H1 (cell line): ENCODE results near the gene GRAMD4. TPM values are rescaled to one million over a fixed set of nuclear protein-coding genes. Genes with fewer than 3 reads are reported as not detected.

Experiments used
- BACH1 ChIP-seq: IDR thresholded peaks from 2 replicates; pipeline ENCODE4 v1.6.1; 2012; ENCODE audit warnings: low read length, improper control_type of control experiment
- JUN ChIP-seq: IDR thresholded peaks from 2 replicates; pipeline ENCODE4 v1.6.1; 2011; ENCODE audit warnings: low read depth, mild to moderate bottlenecking, improper control_type of control experiment, low read length
- RXRA ChIP-seq: IDR thresholded peaks from 2 replicates; pipeline ENCODE4 v1.6.1; 2011; ENCODE audit warnings: low read depth, mild to moderate bottlenecking, low read length, moderate library complexity; ENCODE audit not compliant: insufficient read depth
- TAF1 ChIP-seq: IDR thresholded peaks from 2 replicates; pipeline ENCODE4 v1.6.1; 2011; ENCODE audit warnings: mild to moderate bottlenecking, low read depth, low read length
- TBP ChIP-seq: IDR thresholded peaks from 2 replicates; pipeline ENCODE4 v1.6.1; 2011; ENCODE audit warnings: low read depth, low read length, improper control_type of control experiment
- TEAD4 ChIP-seq: IDR thresholded peaks from 2 replicates; pipeline ENCODE4 v1.6.1; 2012; ENCODE audit warnings: low read depth, low read length, inconsistent platforms, mixed read lengths
- polyA plus RNA-seq, 7 experiments: library from polyadenylated mRNA; depleted of rRNA in 3 of 7; stranded (reverse) in 5 of 7; unstranded in 2 of 7; fragments of >200 nt in 5 of 7; fragments of 200-250 nt in 2 of 7; gene quantifications; 1 replicate in 5 of 7; 2 replicates in 1 of 7; 4 replicates in 1 of 7; pipeline versions ENCODE4 v1.2.1 to v1.2.3, GENCODE V29; 2011 to 2013; ENCODE audit warnings: missing spikeins in 2 of 7, mixed read lengths in 2 of 7
- total RNA-seq: library from RNA; stranded (reverse); fragmentation: NEBNext Ultra II Directional; extraction: Animal tissue kit (Norgen Biotek cat#: 25700); gene quantifications from 2 replicates; pipeline ENCODE4 v1.2.1, GENCODE V29; 2021

The GRAMD4 gene
- total and polyA plus RNA-seq, 2 of the 8 experiments (the other 6 are each of a cell fraction or from before 2014, with no cell fraction given), result 7.9 to 25.6 TPM

DNA sequence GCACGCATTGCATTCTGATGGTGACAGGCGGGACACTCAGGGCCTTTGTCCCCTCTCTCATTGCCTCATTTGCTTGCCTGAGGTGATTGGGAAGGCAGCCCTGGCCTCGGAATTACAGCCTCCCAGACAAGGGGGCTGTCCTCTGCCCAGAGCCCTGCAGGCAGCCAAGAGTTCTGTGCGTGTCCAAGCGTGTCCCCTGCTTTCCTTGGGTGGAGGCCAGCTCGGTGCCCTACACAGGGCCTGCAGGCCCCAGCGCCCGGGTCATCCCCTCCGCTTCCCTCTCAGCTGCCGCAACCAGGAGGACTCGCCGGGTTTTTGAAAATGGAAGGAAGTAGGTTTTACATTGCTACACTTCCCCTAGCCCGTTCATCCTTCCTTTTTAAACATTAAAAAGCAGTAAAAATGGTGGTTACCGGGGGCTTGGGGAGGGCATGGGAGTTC is 1.9 kb downstream of the GRAMD4 start (continued):
- TF ChIP-seq TBP (no peak), JUN (no peak), RXRA (no peak), BACH1 (no peak), TEAD4 (no peak), TAF1 (no peak)
